ENCODE results near the gene IFNGR1.

GRCh38 chr6:137235686-137236085 is 16.5 kb upstream of the IFNGR1 start:
- no peak for TF ChIP-seq CTCF (IDR thresholded peaks at IDR 0.05)
- no peak for TF ChIP-seq JUN (IDR thresholded peaks at IDR 0.05)
- no peak for TF ChIP-seq CBX2 (IDR thresholded peaks at IDR 0.05; ENCODE audit: borderline replicate concordance, low read depth)
- peak; percentile 43 for TF ChIP-seq MAFK (IDR thresholded peaks at IDR 0.05; ENCODE audit: partially characterized antibody)
- TF ChIP-seq POLR2A (IDR thresholded peaks at IDR 0.05; ENCODE audit: low read length) = no peak
- no peak for TF ChIP-seq KDM1A (IDR thresholded peaks at IDR 0.05; ENCODE audit: low read depth)
- TF ChIP-seq RAD21 (conservative IDR thresholded peaks at IDR 0.05 in 1 of 2, IDR thresholded peaks at IDR 0.05 in 1 of 2) = no peak
- no peak for TF ChIP-seq MAZ (IDR thresholded peaks at IDR 0.05; ENCODE audit: borderline replicate concordance, low read depth, low read length)
